Ovary (tissue), 9 donors: Measurements from ENCODE around the gene PHACTR3. TPM values are rescaled to one million over a fixed set of nuclear protein-coding genes. Genes with fewer than 3 reads are reported as not detected.

Experiments used
- DNase-seq, 5 donors: peaks; one replicate each; pipeline ENCODE4 v3.0.0-alpha.2; 2019 to 2020
- H3K27ac ChIP-seq, 2 donors: fragments of 200-600 bp; one replicate each; pipeline versions ENCODE4 v1.5.1 to v1.8.0; 2019 to 2022
- H3K27me3 ChIP-seq: fragments of 200-600 bp; one replicate; pipeline ENCODE4 v1.8.0; 2022
- H3K36me3 ChIP-seq: fragments of 200-600 bp; sonication (generic); one replicate; pipeline ENCODE4 v1.5.1; 2019
- H3K4me1 ChIP-seq: one replicate; pipeline ENCODE4 v1.8.1; 2013; ENCODE audit warnings: mild to moderate bottlenecking, moderate library complexity; ENCODE audit not compliant: insufficient read depth
- H3K4me3 ChIP-seq: fragments of 200-600 bp; sonication (generic); one replicate; pipeline ENCODE4 v1.5.1; 2017
- H3K9me3 ChIP-seq, 2 donors: fragments of 200-600 bp in 1 of 2; sonication (generic) in 1 of 2; one replicate each; pipeline versions ENCODE4 v1.5.1 to v1.8.1; 2013 to 2019; ENCODE audit warnings: mild to moderate bottlenecking in 1 of 2, moderate library complexity in 1 of 2
- CTCF ChIP-seq, 3 donors: fragments of 450-650 bp in 2 of 3; fragments of 200-600 bp in 1 of 3; IDR thresholded peaks; one replicate each; pipeline versions ENCODE4 v1.5.1 to v1.8.0; 2016 to 2022; ENCODE audit warnings: antibody characterized with exemption in 3 of 3, mild to moderate bottlenecking in 1 of 3
- EP300 ChIP-seq: sonication (generic); formaldehyde crosslinking; IDR thresholded peaks from one replicate; pipeline ENCODE4 v1.6.1; 2017; ENCODE audit warnings: antibody characterized with exemption
- POLR2A ChIP-seq: fragments of 450-650 bp; IDR thresholded peaks from one replicate; pipeline ENCODE4 v1.6.1; 2017; ENCODE audit warnings: antibody characterized with exemption, mild to moderate bottlenecking, moderate library complexity
- WGBS, 3 donors: extraction: QIAGEN DNeasy Blood & Tissue Kit in 1 of 3; methylation state at CpG; one replicate each; pipeline versions ENCODE4 v1.1.5 to v1.1.7; 2013 to 2017; 5-methylcytosine and 5-hydroxymethylcytosine counted together
- intact Hi-C, 4 donors: fragments of 100-400 bp; cut with DNase I; formaldehyde crosslinking; loops; one replicate each; pipeline versions ENCODE4 v1.11.0 to v1.15.1; 2022 to 2023
- polyA plus RNA-seq, 2 donors: library from polyadenylated mRNA; stranded (reverse); fragments of 200-250 nt in 1 of 2; fragments of 350-450 nt in 1 of 2; fragmentation: Illumina TruSeq in 1 of 2; extraction: RNeasy Lipid Tissue Mini Kit (QIAGEN cat#74804) in 1 of 2; gene quantifications; one replicate each; pipeline ENCODE4 v1.2.3, GENCODE V29; 2013 to 2014
- total RNA-seq, 7 donors: library from RNA; depleted of rRNA in 2 of 7; stranded (reverse); fragments of >200 nt in 2 of 7; fragmentation: NEBNext Ultra II Directional in 3 of 7; extraction: Animal tissue kit (Norgen Biotek cat#: 25700) in 3 of 7; gene quantifications; one replicate each; pipeline versions ENCODE4 v1.1.0 to v1.2.4, GENCODE V29; 2016 to 2023
- donor health status: DM: no; HTN: no; CAD: no; lungs with moderate emphysema.
- donor health status: DM: no; HTN: no; CAD: no.
- donor health status: Bipolar disorder and iron deficiency.
- donor health status: DM: yes; HTN: yes; CAD: no.
- donor health status: DM: no; HTN: no; CAD: no.
- donor health status: DM: yes; HTN: yes; CAD: no.

PHACTR3 gene
- total and polyA plus RNA-seq, 9 donors = 5.7 to 19.0 (median 9.1) TPM

- H3K9me3 ChIP-seq = no peaks in the 10 kb centered on the region
- TF ChIP-seq EP300 (no peak), CTCF (IDR thresholded peaks at IDR 0.05) (no peak)
- H3K4me1 ChIP-seq = peaks cover 6% of the 10 kb centered on the region
- no peak for DNase-seq
- no peaks in the 10 kb centered on the region for H3K27me3 ChIP-seq
- 88 to 92% (median 90%) methylated on average over 9 of the region's 9 CpGs for WGBS, 3 donors
- intact Hi-C loops = no loop called here
- no peaks in the 10 kb centered on the region for H3K36me3 ChIP-seq
- no peak overlapping the region for H3K27ac ChIP-seq
- no peak overlapping the region for H3K4me3 ChIP-seq
Measured at GRCh38 chr20:59603176-59603575, 1.2 kb upstream of the PHACTR3 start.

- Histone ChIP-seq H3K4me1 (peaks cover 6% of the 10 kb centered on the region), H3K36me3 (no peaks in the 10 kb centered on the region), H3K4me3 (no peak overlapping the region), H3K9me3 (no peaks in the 10 kb centered on the region), H3K27ac (no peak overlapping the region), H3K27me3 (no peaks in the 10 kb centered on the region)
- 1 to 5% (median 4%) methylated on average over 63 to 88 of the region's 88 CpGs for WGBS, 3 donors
- no peak for DNase-seq
- intact Hi-C loops = no loop called here
- no peak for TF ChIP-seq POLR2A
- TF ChIP-seq EP300 = no peak
- TF ChIP-seq CTCF (IDR thresholded peaks at IDR 0.05) = no peak
Measured at GRCh38 chr20:59604741-59605600, 631 bp downstream of the PHACTR3 start.

GRCh38 chr20:59605601-59606364 is 1.4 kb downstream of the PHACTR3 start:
- TF ChIP-seq CTCF (IDR thresholded peaks at IDR 0.05) (no peak), POLR2A (no peak), EP300 (no peak)
- Histone ChIP-seq H3K4me1 (peaks cover 6% of the 10 kb centered on the region), H3K27ac (no peak overlapping the region), H3K27me3 (no peaks in the 10 kb centered on the region), H3K36me3 (no peaks in the 10 kb centered on the region), H3K4me3 (no peak overlapping the region), H3K9me3 (no peaks in the 10 kb centered on the region)
- no peak for DNase-seq
- intact Hi-C loops = no loop called here
- WGBS, 3 donors = 68 to 71% (median 69%) methylated on average over 18 to 26 of the region's 26 CpGs

- no peak overlapping the region for H3K27ac ChIP-seq
- no peaks in the 10 kb centered on the region for H3K36me3 ChIP-seq
- TF ChIP-seq CTCF (IDR thresholded peaks at IDR 0.05) = no peak
- TF ChIP-seq EP300 = no peak
- no peak for TF ChIP-seq POLR2A
- no peaks in the 10 kb centered on the region for H3K27me3 ChIP-seq
- 72 to 86% (median 85%) methylated on average over 4 of the region's 4 CpGs for WGBS, 3 donors
- no peaks in the 10 kb centered on the region for H3K9me3 ChIP-seq
- peaks cover 6% of the 10 kb centered on the region for H3K4me1 ChIP-seq
- intact Hi-C loops = no loop called here
- no peak for DNase-seq
- H3K4me3 ChIP-seq = no peak overlapping the region
Measured at GRCh38 chr20:59606566-59606965, 2.2 kb downstream of the PHACTR3 start.
